Activated CD4-positive, alpha-beta T cell treated with anti-CD3 and anti-CD28 coated beads, Interleukin-2, amount 10 ng/mL, durations not matched to agents 7 days and 5 days (primary cell): ENCODE measurements around the gene SDC4. TPM values are rescaled to one million over a fixed set of nuclear protein-coding genes. Genes with fewer than 3 reads are reported as not detected.
"Not testable (repeated sequence)": the region's sequence is repeated elsewhere in the genome, so short reads cannot be mapped to it uniquely, and the experiment has no call there.

ENCODE experiments used
- CTCF ChIA-PET: fragments of 350-600 bp; sonication (Branson Sonifier 250); formaldehyde crosslinking; loops from one replicate; lab custom pipeline; 2021; ENCODE audit warnings: antibody characterized with exemption; lab: Charles Lee
- POLR2A ChIA-PET: fragments of 350-600 bp; sonication (Branson Sonifier 250); formaldehyde crosslinking; loops from one replicate; lab custom pipeline; 2021; ENCODE audit warnings: antibody characterized with exemption; lab: Charles Lee
- DNase-seq: peaks from one replicate; pipeline ENCODE4 v3.0.0-alpha.2; 2020
- H3K27ac Mint-ChIP-seq: one replicate; pipeline ENCODE4 v1.8.0; 2021; ENCODE audit warnings: mild to moderate bottlenecking, moderate library complexity, mixed read lengths
- H3K27me3 Mint-ChIP-seq: one replicate; pipeline ENCODE4 v1.8.0; 2021; ENCODE audit warnings: mixed read lengths
- H3K36me3 Mint-ChIP-seq: one replicate; pipeline ENCODE4 v1.8.0; 2021; ENCODE audit warnings: low read depth, mixed read lengths
- H3K4me1 Mint-ChIP-seq: one replicate; pipeline ENCODE4 v1.8.0; 2021; ENCODE audit warnings: mixed read lengths
- H3K4me3 Mint-ChIP-seq: one replicate; pipeline ENCODE4 v1.8.0; 2021; ENCODE audit warnings: mild to moderate bottlenecking, moderate library complexity, mixed read lengths
- H3K9me3 Mint-ChIP-seq: one replicate; pipeline ENCODE4 v1.8.0; 2021; ENCODE audit warnings: mixed read lengths
- total RNA-seq, 2 experiments: library from RNA; stranded (reverse); gene quantifications; one replicate each; pipeline ENCODE4 v1.2.3, GENCODE V29; 2021

The SDC4 gene
- total RNA-seq, 2 experiments from 2014 or later = 7.5 to 8.1 TPM

- ChIA-PET CTCF (interaction anchor here (0.6 to 4.5 kb wide), 43 partner anchors 10 to 753 kb away, joined by 3 to 71 read pairs (median 4); partner anchors contain the start of genes DBNDD2, PIGT, SDC4 and WFDC10A), POLR2A (interaction anchor here (0.6 to 1.6 kb wide), 3 partner anchors 10 to 74 kb away, joined by 3 to 10 read pairs (median 5); no protein-coding TSS in a partner anchor)
- peaks cover 59% of the 10 kb centered on the region for H3K4me1 Mint-ChIP-seq
- H3K36me3 Mint-ChIP-seq = peaks cover 24% of the 10 kb centered on the region
- peak within 1 kb of the TSS; percentile 92 for H3K27ac Mint-ChIP-seq
- peak; percentile 99 for DNase-seq
- no peaks in the 10 kb centered on the region for H3K27me3 Mint-ChIP-seq
- no peaks in the 10 kb centered on the region for H3K9me3 Mint-ChIP-seq
- peak within 1 kb of the TSS; percentile 92 for H3K4me3 Mint-ChIP-seq
These were observed 14.8 kb upstream of the SDC4 start, which contains the start of gene SYS1 for GRCh38 chr20:45362804-45363610. TSS of gene SYS1 (plus strand) at chr20:45363156. CDS start at chr20:45363532, 376 bp downstream.

- ChIA-PET POLR2A (interaction anchor here (1.1 kb wide), 1 partner anchor 88 kb away, joined by 3 read pairs; no protein-coding TSS in a partner anchor), CTCF (interaction anchor here (1.5 to 4.5 kb wide), 7 partner anchors 9 to 75 kb away, joined by 3 to 36 read pairs (median 19); partner anchors contain the start of gene SDC4)
- Mint-ChIP-seq H3K4me1 (peaks cover 57% of the 10 kb centered on the region), H3K27me3 (no peaks in the 10 kb centered on the region), H3K9me3 (no peaks in the 10 kb centered on the region), H3K36me3 (peaks cover 12% of the 10 kb centered on the region), H3K27ac (no peak overlapping the region), H3K4me3 (no peak overlapping the region)
- DNase-seq = no peak
These were observed 13.6 kb upstream of the SDC4 start for GRCh38 chr20:45361793-45362192.

- Mint-ChIP-seq H3K27ac (no peak overlapping the region), H3K36me3 (no peaks in the 10 kb centered on the region), H3K4me1 (peaks cover 58% of the 10 kb centered on the region), H3K27me3 (no peaks in the 10 kb centered on the region), H3K4me3 (no peak overlapping the region), H3K9me3 (no peaks in the 10 kb centered on the region)
- no peak for DNase-seq
- ChIA-PET POLR2A (interaction anchor here (0.6 kb wide), 1 partner anchor 47 kb away, joined by 3 read pairs; no protein-coding TSS in a partner anchor), CTCF (interaction anchor here (1.1 to 3.2 kb wide), 5 partner anchors 11 to 411 kb away, joined by 3 to 26 read pairs (median 8); no protein-coding TSS in a partner anchor)
These were observed 11.4 kb upstream of the SDC4 start for GRCh38 chr20:45359406-45360148.

GRCh38 chr20:45359069-45359405, 10.8 kb upstream of the SDC4 start:
- no peak overlapping the region for H3K4me3 Mint-ChIP-seq
- CTCF ChIA-PET = interaction anchor here (1.1 to 3.2 kb wide), 4 partner anchors 11 to 412 kb away, joined by 6 to 26 read pairs (median 12); no protein-coding TSS in a partner anchor
- POLR2A ChIA-PET = no interaction called here
- H3K36me3 Mint-ChIP-seq = no peaks in the 10 kb centered on the region
- H3K4me1 Mint-ChIP-seq = peaks cover 61% of the 10 kb centered on the region
- no peaks in the 10 kb centered on the region for H3K27me3 Mint-ChIP-seq
- DNase-seq = no peak
- H3K27ac Mint-ChIP-seq = no peak overlapping the region
- no peaks in the 10 kb centered on the region for H3K9me3 Mint-ChIP-seq

GRCh38 chr20:45358282-45359068, 10.3 kb upstream of the SDC4 start:
- no peaks in the 10 kb centered on the region for H3K36me3 Mint-ChIP-seq
- H3K27me3 Mint-ChIP-seq = no peaks in the 10 kb centered on the region
- no peak overlapping the region for H3K4me3 Mint-ChIP-seq
- DNase-seq = no peak
- POLR2A ChIA-PET = no interaction called here
- no peaks in the 10 kb centered on the region for H3K9me3 Mint-ChIP-seq
- CTCF ChIA-PET = interaction anchor here (1.1 to 3.2 kb wide), 7 partner anchors 15 to 413 kb away, joined by 3 to 26 read pairs (median 6); no protein-coding TSS in a partner anchor
- H3K27ac Mint-ChIP-seq = no peak overlapping the region
- H3K4me1 Mint-ChIP-seq = peaks cover 62% of the 10 kb centered on the region

GRCh38 chr20:45355209-45356084, 7.2 kb upstream of the SDC4 start:
- no peak for DNase-seq

GRCh38 chr20:45354423-45355208, 6.4 kb upstream of the SDC4 start:
- H3K4me3 Mint-ChIP-seq = no peak overlapping the region
- CTCF ChIA-PET = interaction anchor here (1.1 to 4.1 kb wide), 6 partner anchors 8 to 98 kb away, joined by 3 to 30 read pairs (median 6); partner anchors contain the start of gene SYS1
- H3K27ac Mint-ChIP-seq = peak overlapping the region; percentile 76
- H3K27me3 Mint-ChIP-seq = no peaks in the 10 kb centered on the region
- H3K4me1 Mint-ChIP-seq = peaks cover 56% of the 10 kb centered on the region
- POLR2A ChIA-PET = no interaction called here
- no peak for DNase-seq
- no peaks in the 10 kb centered on the region for H3K36me3 Mint-ChIP-seq
- no peaks in the 10 kb centered on the region for H3K9me3 Mint-ChIP-seq

More at GRCh38 chr20:45355209-45356084, 7.2 kb upstream of the SDC4 start:
- peak overlapping the region; percentile 76 for H3K27ac Mint-ChIP-seq
- H3K36me3 Mint-ChIP-seq = no peaks in the 10 kb centered on the region
- peaks cover 56% of the 10 kb centered on the region for H3K4me1 Mint-ChIP-seq
- ChIA-PET POLR2A (no interaction called here), CTCF (interaction anchor here (1.2 to 2.2 kb wide), 3 partner anchors 20 to 97 kb away, joined by 3 to 13 read pairs (median 4); no protein-coding TSS in a partner anchor)
- H3K9me3 Mint-ChIP-seq = no peaks in the 10 kb centered on the region
- H3K27me3 Mint-ChIP-seq = no peaks in the 10 kb centered on the region
- H3K4me3 Mint-ChIP-seq = no peak overlapping the region

- Mint-ChIP-seq H3K36me3 (no peaks in the 10 kb centered on the region), H3K9me3 (no peaks in the 10 kb centered on the region), H3K4me3 (no peak overlapping the region), H3K27me3 (no peaks in the 10 kb centered on the region), H3K27ac (no peak overlapping the region), H3K4me1 (peaks cover 53% of the 10 kb centered on the region)
- DNase-seq = no peak
- ChIA-PET POLR2A (no interaction called here), CTCF (interaction anchor here (1.1 to 4.1 kb wide), 5 partner anchors 9 to 83 kb away, joined by 3 to 30 read pairs (median 8); partner anchors contain the start of gene SYS1)
These were observed 5.5 kb upstream of the SDC4 start for GRCh38 chr20:45353746-45354145.

- Mint-ChIP-seq H3K9me3 (no peaks in the 10 kb centered on the region), H3K36me3 (no peaks in the 10 kb centered on the region), H3K4me3 (no peak overlapping the region), H3K27me3 (no peaks in the 10 kb centered on the region), H3K27ac (no peak overlapping the region), H3K4me1 (peaks cover 48% of the 10 kb centered on the region)
- CTCF ChIA-PET = interaction anchor here (0.7 to 4.1 kb wide), 4 partner anchors 10 to 85 kb away, joined by 3 to 30 read pairs (median 6); partner anchors contain the start of gene SYS1
- no peak for DNase-seq
- POLR2A ChIA-PET = no interaction called here
These were observed 4.5 kb upstream of the SDC4 start for GRCh38 chr20:45352729-45353128.

- H3K9me3 Mint-ChIP-seq, POLR2A ChIA-PET, DNase-seq, H3K36me3 Mint-ChIP-seq, H3K4me3 Mint-ChIP-seq, H3K27me3 Mint-ChIP-seq, H3K27ac Mint-ChIP-seq: not testable (repeated sequence)
- CTCF ChIA-PET = interaction anchor here (1.0 to 4.1 kb wide), 2 partner anchors 12 kb away, joined by 4 to 30 read pairs; partner anchors contain the start of gene SYS1
- H3K4me1 Mint-ChIP-seq = peaks cover 53% of the 10 kb centered on the region
These were observed 2.6 kb upstream of the SDC4 start for GRCh38 chr20:45350795-45351194.
